GM18520 (cell line): ENCODE data around the gene MFSD1.

Source experiments
- ATAC-seq: cut with Tn5 transposase; IDR thresholded peaks from one replicate; pipeline ENCODE4 v1.9.1; 2021; ENCODE audit not compliant: unreplicated experiment

The MFSD1 gene

GRCh38 chr3:158801696-158802408 lies at the start of gene MFSD1:
Gene MFSD1 (plus strand): TSS chr3:158802054. CDS start chr3:158802153, 99 bp downstream.
- peak; percentile 98 for ATAC-seq

- no peak for ATAC-seq
These were observed 48.0 kb upstream of the MFSD1 start for GRCh38 chr3:158753854-158754253.

- ATAC-seq: no peak
These were observed 46.4 kb upstream of the MFSD1 start for GRCh38 chr3:158755421-158755820.

- no peak for ATAC-seq
These were observed 40.5 kb upstream of the MFSD1 start for GRCh38 chr3:158761350-158761749.

- ATAC-seq: no peak
These were observed 39.2 kb upstream of the MFSD1 start for GRCh38 chr3:158762701-158763100.

- ATAC-seq: no peak
These were observed 38.4 kb upstream of the MFSD1 start for GRCh38 chr3:158763421-158763820.

GRCh38 chr3:158765518-158766205 lies 36.2 kb upstream of the MFSD1 start:
- no peak for ATAC-seq

- ATAC-seq: no peak
These were observed 35.5 kb upstream of the MFSD1 start for GRCh38 chr3:158766364-158766763.

GRCh38 chr3:158768361-158768787 lies 33.5 kb upstream of the MFSD1 start:
- no peak for ATAC-seq

- ATAC-seq: no peak
These were observed 32.8 kb upstream of the MFSD1 start for GRCh38 chr3:158768881-158769543.

GRCh38 chr3:158769549-158769948 lies 32.3 kb upstream of the MFSD1 start:
- no peak for ATAC-seq

- ATAC-seq: no peak
These were observed 31.7 kb upstream of the MFSD1 start for GRCh38 chr3:158769952-158770740.

GRCh38 chr3:158770741-158771350 lies 31.0 kb upstream of the MFSD1 start:
- ATAC-seq: no peak

GRCh38 chr3:158771577-158771976 lies 30.3 kb upstream of the MFSD1 start:
- no peak for ATAC-seq

- ATAC-seq: no peak
These were observed 29.9 kb upstream of the MFSD1 start for GRCh38 chr3:158771982-158772381.

- no peak for ATAC-seq
These were observed 28.7 kb upstream of the MFSD1 start for GRCh38 chr3:158773166-158773565.

GRCh38 chr3:158773845-158774830 lies 27.7 kb upstream of the MFSD1 start:
- ATAC-seq: no peak

- ATAC-seq: no peak
These were observed 26.9 kb upstream of the MFSD1 start for GRCh38 chr3:158774965-158775364.
